Body of pancreas (tissue), 4 donors: ENCODE results near the gene ISG20L2.
"Not testable (repeated sequence)": the region's sequence is repeated elsewhere in the genome, so short reads cannot be mapped to it uniquely, and the experiment has no call there.

Experiments used
- CTCF ChIP-seq, 7 experiments: fragments of 450-650 bp in 4 of 7; fragments of 200-600 bp in 3 of 7; sonication (generic) in 3 of 7; IDR thresholded peaks; one replicate each; pipeline ENCODE4 v1.5.1; 2016 to 2019; ENCODE audit warnings: antibody characterized with exemption in 7 of 7
- POLR2A ChIP-seq, 3 donors: fragments of 450-650 bp; IDR thresholded peaks; one replicate each; pipeline ENCODE4 v1.6.1; 2016; ENCODE audit warnings: antibody characterized with exemption in 3 of 3, mild to moderate bottlenecking in 2 of 3

GRCh38 chr1:156757572-156758253, 29.1 kb upstream of the ISG20L2 start:
- not testable (repeated sequence) for TF ChIP-seq CTCF, POLR2A (IDR thresholded peaks at IDR 0.05)
